GM23338 (cell line): ENCODE measurements around the gene ZFP62.

Source experiments
- EZH2 ChIP-seq: fragments of 200-600 bp; sonication (generic); IDR thresholded peaks from one replicate; pipeline ENCODE4 v1.8.0; 2017; ENCODE audit warnings: antibody characterized with exemption, mild to moderate bottlenecking, low read depth; ENCODE audit not compliant: unreplicated experiment
- TF ChIP-seq, protein P1 (sequence below), 2 experiments: fragments of 200-600 bp in 1 of 2; sonication (generic) in 1 of 2; conservative IDR thresholded peaks; 2 replicates each; pipeline versions ENCODE4 v1.5.1 to v1.6.1; 2016 to 2017; ENCODE audit warnings: antibody characterized with exemption in 2 of 2, low read depth in 2 of 2, mild to moderate bottlenecking in 2 of 2, moderate library complexity in 1 of 2

DNA sequence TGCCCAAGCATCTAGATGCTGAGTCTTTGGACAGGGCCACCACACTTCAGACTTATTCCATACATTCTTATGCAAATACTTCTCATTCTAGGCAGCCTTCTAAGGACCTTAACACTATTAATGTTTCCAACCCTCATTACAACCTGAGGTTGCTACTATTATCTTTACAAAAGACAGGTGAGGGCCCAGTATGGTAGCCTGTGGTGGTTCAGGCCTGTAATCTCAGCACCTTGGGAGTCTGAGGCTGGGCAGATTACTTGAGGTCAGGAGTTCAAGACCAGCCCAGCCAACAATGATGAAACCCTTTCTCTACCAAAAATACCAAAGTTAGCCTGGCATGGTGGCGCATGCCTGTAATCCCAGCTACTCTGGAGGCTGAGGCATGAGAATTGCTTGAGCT lies 16.2 kb downstream of the ZFP62 start:
- TF ChIP-seq, protein P1, sequence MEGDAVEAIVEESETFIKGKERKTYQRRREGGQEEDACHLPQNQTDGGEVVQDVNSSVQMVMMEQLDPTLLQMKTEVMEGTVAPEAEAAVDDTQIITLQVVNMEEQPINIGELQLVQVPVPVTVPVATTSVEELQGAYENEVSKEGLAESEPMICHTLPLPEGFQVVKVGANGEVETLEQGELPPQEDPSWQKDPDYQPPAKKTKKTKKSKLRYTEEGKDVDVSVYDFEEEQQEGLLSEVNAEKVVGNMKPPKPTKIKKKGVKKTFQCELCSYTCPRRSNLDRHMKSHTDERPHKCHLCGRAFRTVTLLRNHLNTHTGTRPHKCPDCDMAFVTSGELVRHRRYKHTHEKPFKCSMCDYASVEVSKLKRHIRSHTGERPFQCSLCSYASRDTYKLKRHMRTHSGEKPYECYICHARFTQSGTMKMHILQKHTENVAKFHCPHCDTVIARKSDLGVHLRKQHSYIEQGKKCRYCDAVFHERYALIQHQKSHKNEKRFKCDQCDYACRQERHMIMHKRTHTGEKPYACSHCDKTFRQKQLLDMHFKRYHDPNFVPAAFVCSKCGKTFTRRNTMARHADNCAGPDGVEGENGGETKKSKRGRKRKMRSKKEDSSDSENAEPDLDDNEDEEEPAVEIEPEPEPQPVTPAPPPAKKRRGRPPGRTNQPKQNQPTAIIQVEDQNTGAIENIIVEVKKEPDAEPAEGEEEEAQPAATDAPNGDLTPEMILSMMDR (conservative IDR thresholded peaks at IDR 0.05; ENCODE audit: low read depth in 2 of 2), result no peak
- TF ChIP-seq EZH2, result no peak
